ENCODE data around the gene WAPL.
A peak's percentile ranks its signal among the peaks of the same experiment; 100 is the strongest.

WAPL gene

DNA sequence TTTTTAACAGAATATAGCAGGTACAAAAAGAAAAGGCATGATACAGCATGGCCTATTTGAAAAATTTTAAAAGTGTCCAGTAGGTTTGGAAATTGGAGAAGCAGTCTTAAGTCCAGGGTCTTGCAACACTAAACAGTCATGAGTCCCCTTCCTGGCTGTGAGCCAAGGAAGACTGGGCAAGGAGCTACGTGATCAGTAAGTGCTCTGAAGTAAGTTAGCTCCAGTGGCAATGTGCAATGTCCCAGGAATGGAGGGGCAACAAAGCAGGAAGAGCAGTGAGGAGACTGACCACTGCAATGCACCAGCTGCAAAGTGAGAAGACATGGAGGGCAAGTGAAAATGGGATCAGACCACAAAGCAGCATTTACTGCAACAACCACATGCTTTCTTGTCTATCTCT, 82.0 kb downstream of the WAPL start:
- DNase-seq (ENCODE audit: low read depth) = peak; percentile 92
- no peak overlapping the region for H3K4me3 ChIP-seq (ENCODE audit: low read depth, low read length)
- TF ChIP-seq, protein P1, sequence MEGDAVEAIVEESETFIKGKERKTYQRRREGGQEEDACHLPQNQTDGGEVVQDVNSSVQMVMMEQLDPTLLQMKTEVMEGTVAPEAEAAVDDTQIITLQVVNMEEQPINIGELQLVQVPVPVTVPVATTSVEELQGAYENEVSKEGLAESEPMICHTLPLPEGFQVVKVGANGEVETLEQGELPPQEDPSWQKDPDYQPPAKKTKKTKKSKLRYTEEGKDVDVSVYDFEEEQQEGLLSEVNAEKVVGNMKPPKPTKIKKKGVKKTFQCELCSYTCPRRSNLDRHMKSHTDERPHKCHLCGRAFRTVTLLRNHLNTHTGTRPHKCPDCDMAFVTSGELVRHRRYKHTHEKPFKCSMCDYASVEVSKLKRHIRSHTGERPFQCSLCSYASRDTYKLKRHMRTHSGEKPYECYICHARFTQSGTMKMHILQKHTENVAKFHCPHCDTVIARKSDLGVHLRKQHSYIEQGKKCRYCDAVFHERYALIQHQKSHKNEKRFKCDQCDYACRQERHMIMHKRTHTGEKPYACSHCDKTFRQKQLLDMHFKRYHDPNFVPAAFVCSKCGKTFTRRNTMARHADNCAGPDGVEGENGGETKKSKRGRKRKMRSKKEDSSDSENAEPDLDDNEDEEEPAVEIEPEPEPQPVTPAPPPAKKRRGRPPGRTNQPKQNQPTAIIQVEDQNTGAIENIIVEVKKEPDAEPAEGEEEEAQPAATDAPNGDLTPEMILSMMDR (IDR thresholded peaks at IDR 0.05; ENCODE audit: low read depth, low read length) = no peak
- TF ChIP-seq MYC (IDR thresholded peaks at IDR 0.05; ENCODE audit: low read depth, low read length) (peak; percentile 47; the same call in 1 of the 2 replicates), POLR2A (IDR thresholded peaks at IDR 0.05; ENCODE audit: extremely low read depth, insufficient read length) (no peak)
- TF ChIP-seq, protein P2, sequence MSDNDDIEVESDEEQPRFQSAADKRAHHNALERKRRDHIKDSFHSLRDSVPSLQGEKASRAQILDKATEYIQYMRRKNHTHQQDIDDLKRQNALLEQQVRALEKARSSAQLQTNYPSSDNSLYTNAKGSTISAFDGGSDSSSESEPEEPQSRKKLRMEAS (IDR thresholded peaks at IDR 0.05; ENCODE audit: low read depth, low read length) = peak; percentile 75; the same call in 1 of the 2 replicates

DNA sequence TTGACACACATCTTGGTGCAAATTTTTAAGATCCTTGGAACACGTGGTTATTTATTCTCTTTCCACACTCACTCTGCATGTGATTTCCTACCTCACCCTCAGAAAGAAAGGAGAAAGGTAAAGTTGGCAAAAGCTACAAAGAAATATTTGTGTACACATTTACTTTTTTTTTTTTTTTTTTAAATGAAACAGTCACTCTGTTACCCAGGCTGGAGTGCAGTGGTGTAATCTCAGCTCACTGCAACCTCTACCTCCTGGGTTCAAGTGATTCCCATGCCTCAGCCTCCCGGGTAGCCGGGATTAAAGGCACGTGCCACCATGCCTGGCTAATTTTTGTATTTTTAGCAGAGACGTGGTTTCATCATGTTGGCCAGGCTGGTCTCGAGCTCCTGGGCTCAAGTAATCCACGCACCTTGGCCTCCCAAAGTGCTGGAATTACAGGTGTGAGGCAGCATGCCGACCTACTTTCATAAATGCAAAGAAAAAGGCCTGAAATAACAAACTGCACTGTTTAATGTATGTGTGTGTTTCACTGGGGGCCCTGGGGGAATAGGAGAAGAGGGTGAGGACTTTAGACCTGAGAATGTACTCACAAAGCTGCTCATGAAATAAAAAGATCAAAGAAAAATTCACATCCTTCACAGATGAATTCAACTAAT, 83.4 kb downstream of the WAPL start:
- H3K4me3 ChIP-seq (ENCODE audit: low read depth, low read length) = no peak overlapping the region
- TF ChIP-seq, protein P2 (IDR thresholded peaks at IDR 0.05; ENCODE audit: low read depth, low read length) = no peak
- TF ChIP-seq POLR2A (IDR thresholded peaks at IDR 0.05; ENCODE audit: extremely low read depth, insufficient read length) = no peak
- TF ChIP-seq, protein P1 (IDR thresholded peaks at IDR 0.05; ENCODE audit: low read depth, low read length) = no peak
- TF ChIP-seq MYC (IDR thresholded peaks at IDR 0.05; ENCODE audit: low read depth, low read length) = no peak
- DNase-seq (ENCODE audit: low read depth) = no peak

DNA sequence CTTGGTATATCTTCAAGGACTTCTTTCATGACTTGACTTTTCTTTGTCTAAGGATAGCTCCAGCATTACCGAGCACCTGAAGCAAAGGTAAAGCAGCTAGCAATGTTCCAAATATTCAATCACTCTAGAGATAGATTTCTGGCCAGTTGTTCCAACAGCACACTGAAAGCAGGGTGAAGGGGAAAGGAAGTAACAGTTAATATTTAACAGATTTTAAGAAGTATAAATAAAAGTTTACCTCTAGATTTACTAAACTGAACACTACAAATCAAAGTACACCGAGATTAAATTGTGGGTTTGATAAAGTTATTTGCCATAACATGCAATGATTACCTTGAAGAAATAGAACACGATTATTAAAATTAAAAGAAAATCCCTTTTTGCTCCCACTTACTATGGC, 84.1 kb downstream of the WAPL start:
- no peak overlapping the region for H3K4me3 ChIP-seq (ENCODE audit: low read depth, low read length)

DNA sequence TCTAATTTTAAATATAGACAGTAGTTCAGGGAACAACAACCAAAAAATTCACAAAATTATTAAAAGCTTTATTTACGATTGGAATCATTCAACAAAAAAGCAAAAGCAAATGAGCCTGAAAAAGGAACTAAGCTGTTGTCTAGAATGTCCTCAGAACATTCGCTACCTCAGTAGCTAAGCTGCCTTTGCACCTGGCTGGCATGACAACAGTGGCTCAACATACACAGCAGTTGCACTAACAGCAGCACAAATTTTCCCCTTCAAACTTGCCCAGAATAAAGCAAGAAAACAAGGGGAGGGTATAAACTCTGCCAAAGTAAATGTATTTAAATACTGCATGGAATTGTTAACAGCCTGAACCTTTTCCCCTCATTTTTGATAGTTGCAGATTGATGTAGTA, 84.6 kb downstream of the WAPL start:
- no peak overlapping the region for H3K4me3 ChIP-seq (ENCODE audit: low read depth, low read length)
- TF ChIP-seq MYC (IDR thresholded peaks at IDR 0.05; ENCODE audit: low read depth, low read length) (no peak), POLR2A (IDR thresholded peaks at IDR 0.05; ENCODE audit: extremely low read depth, insufficient read length) (no peak)
- TF ChIP-seq, protein P1 (IDR thresholded peaks at IDR 0.05; ENCODE audit: low read depth, low read length) = no peak
- TF ChIP-seq, protein P2 (IDR thresholded peaks at IDR 0.05; ENCODE audit: low read depth, low read length) = no peak
- DNase-seq (ENCODE audit: low read depth) = no peak

More for the DNA sequence above, 84.1 kb downstream of the WAPL start:
- DNase-seq (ENCODE audit: low read depth) = no peak
- TF ChIP-seq, protein P2 (IDR thresholded peaks at IDR 0.05; ENCODE audit: low read depth, low read length) = no peak
- TF ChIP-seq MYC (IDR thresholded peaks at IDR 0.05; ENCODE audit: low read depth, low read length) (no peak), POLR2A (IDR thresholded peaks at IDR 0.05; ENCODE audit: extremely low read depth, insufficient read length) (no peak)
- TF ChIP-seq, protein P1 (IDR thresholded peaks at IDR 0.05; ENCODE audit: low read depth, low read length) = no peak

DNA sequence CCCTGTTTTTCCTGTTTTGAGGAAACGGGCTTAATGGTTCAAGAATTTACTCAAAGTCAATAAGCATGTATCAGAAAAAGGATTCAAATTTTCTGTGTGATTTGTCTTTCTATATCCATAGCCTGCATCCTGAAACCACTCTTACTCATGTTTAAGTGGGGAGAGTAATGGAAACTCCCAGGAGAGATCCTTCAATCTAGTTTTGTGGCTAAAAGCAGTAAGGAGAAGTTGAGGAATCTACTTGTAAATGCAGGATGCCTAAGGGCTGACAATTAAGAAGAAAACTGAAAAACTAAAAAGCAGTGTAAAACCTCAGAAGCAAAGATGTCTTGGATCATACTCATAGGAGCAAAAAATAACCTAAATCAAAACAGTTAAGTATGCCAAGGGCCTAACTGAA, 86.9 kb downstream of the WAPL start:
- TF ChIP-seq POLR2A (IDR thresholded peaks at IDR 0.05; ENCODE audit: extremely low read depth, insufficient read length) (no peak), MYC (IDR thresholded peaks at IDR 0.05; ENCODE audit: low read depth, low read length) (no peak)
- TF ChIP-seq, protein P1 (IDR thresholded peaks at IDR 0.05; ENCODE audit: low read depth, low read length) = no peak
- TF ChIP-seq, protein P2 (IDR thresholded peaks at IDR 0.05; ENCODE audit: low read depth, low read length) = no peak
- DNase-seq (ENCODE audit: low read depth) = no peak
- H3K4me3 ChIP-seq (ENCODE audit: low read depth, low read length) = no peak overlapping the region

Measured in NB4 (cell line).